RWPE2 (cell line): ENCODE data around the gene TMEM132D.

Experiments
- ATAC-seq: fragments of 200-7000 bp; cut with Tn5 transposase; 3 replicates; pipeline ENCODE4 v1.9.1; 2021; ENCODE audit warnings: low read depth
- DNase-seq: peaks from one replicate; pipeline ENCODE4 v3.0.0-alpha.2; 2020; ENCODE audit warnings: low spot score
- H3K27ac ChIP-seq: fragments of 450-650 bp; 2 replicates; pipeline ENCODE4 v1.5.1; 2017; ENCODE audit warnings: mild to moderate bottlenecking; ENCODE audit not compliant: poor library complexity, severe bottlenecking
- H3K27me3 ChIP-seq: fragments of 250-450 bp; sonication (Bioruptor Pico); 2 replicates; pipeline ENCODE4 v1.5.1; 2021; ENCODE audit warnings: mild to moderate bottlenecking, moderate library complexity; ENCODE audit not compliant: insufficient read depth, poor library complexity, severe bottlenecking
- H3K36me3 ChIP-seq: fragments of 250-450 bp; sonication (Bioruptor Pico); 2 replicates; pipeline ENCODE4 v1.5.1; 2020; ENCODE audit warnings: low read depth, mild to moderate bottlenecking, moderate library complexity
- H3K4me1 ChIP-seq: fragments of 250-450 bp; sonication (Bioruptor Pico); 2 replicates; pipeline ENCODE4 v1.5.1; 2021; ENCODE audit warnings: mild to moderate bottlenecking, moderate library complexity; ENCODE audit not compliant: insufficient read depth, poor library complexity, severe bottlenecking
- H3K4me3 ChIP-seq: fragments of 250-450 bp; sonication (Bioruptor Pico); 2 replicates; pipeline ENCODE4 v1.5.1; 2021; ENCODE audit warnings: mild to moderate bottlenecking, moderate library complexity; ENCODE audit not compliant: severe bottlenecking
- H3K9me3 ChIP-seq: fragments of 250-450 bp; sonication (Bioruptor Pico); 2 replicates; pipeline ENCODE4 v1.5.1; 2021; ENCODE audit warnings: mild to moderate bottlenecking, moderate library complexity; ENCODE audit not compliant: severe bottlenecking
- CTCF ChIP-seq: fragments of 450-650 bp; IDR thresholded peaks from one replicate; pipeline ENCODE4 v1.5.1; 2017; ENCODE audit warnings: mild to moderate bottlenecking, moderate library complexity; ENCODE audit not compliant: poor library complexity, severe bottlenecking

Gene TMEM132D

GRCh38 chr12:129635021-129635685, 268.7 kb downstream of the TMEM132D start:
- no peak for DNase-seq
- H3K27ac ChIP-seq, result no peak overlapping the region

GRCh38 chr12:129631316-129631715, 272.5 kb downstream of the TMEM132D start:
- Histone ChIP-seq H3K27ac (no peak overlapping the region), H3K4me1 (no peaks in the 10 kb centered on the region), H3K9me3 (no peaks in the 10 kb centered on the region), H3K36me3 (no peaks in the 10 kb centered on the region), H3K4me3 (no peak overlapping the region), H3K27me3 (no peaks in the 10 kb centered on the region)
- DNase-seq (no peak), ATAC-seq (no peak)
- no peak for TF ChIP-seq CTCF

More at GRCh38 chr12:129635021-129635685, 268.7 kb downstream of the TMEM132D start:
- no peak for TF ChIP-seq CTCF
- ATAC-seq, result no peak
- Histone ChIP-seq H3K4me3 (no peak overlapping the region), H3K9me3 (no peaks in the 10 kb centered on the region), H3K27me3 (no peaks in the 10 kb centered on the region), H3K4me1 (no peaks in the 10 kb centered on the region), H3K36me3 (no peaks in the 10 kb centered on the region)

GRCh38 chr12:129629901-129630300, 273.9 kb downstream of the TMEM132D start:
- DNase-seq (no peak), ATAC-seq (no peak)
- TF ChIP-seq CTCF, result no peak

GRCh38 chr12:129622566-129622965, 281.3 kb downstream of the TMEM132D start:
- Histone ChIP-seq H3K36me3 (no peaks in the 10 kb centered on the region), H3K4me1 (no peaks in the 10 kb centered on the region), H3K9me3 (peaks cover 6% of the 10 kb centered on the region), H3K27ac (no peak overlapping the region), H3K27me3 (no peaks in the 10 kb centered on the region), H3K4me3 (no peak overlapping the region)
- TF ChIP-seq CTCF, result no peak
- ATAC-seq, result no peak
- DNase-seq, result no peak

More at GRCh38 chr12:129629901-129630300, 273.9 kb downstream of the TMEM132D start:
- H3K4me1 ChIP-seq, result no peaks in the 10 kb centered on the region
- H3K36me3 ChIP-seq, result no peaks in the 10 kb centered on the region
- H3K9me3 ChIP-seq, result no peaks in the 10 kb centered on the region
- no peak overlapping the region for H3K4me3 ChIP-seq
- no peaks in the 10 kb centered on the region for H3K27me3 ChIP-seq
- H3K27ac ChIP-seq, result no peak overlapping the region

GRCh38 chr12:129619271-129619670, 284.6 kb downstream of the TMEM132D start:
- ATAC-seq (no peak), DNase-seq (no peak)
- Histone ChIP-seq H3K27me3 (no peaks in the 10 kb centered on the region), H3K4me1 (no peaks in the 10 kb centered on the region), H3K9me3 (peaks cover 7% of the 10 kb centered on the region), H3K27ac (no peak overlapping the region), H3K4me3 (no peak overlapping the region), H3K36me3 (no peaks in the 10 kb centered on the region)
- no peak for TF ChIP-seq CTCF
